HepG2 (cell line): ENCODE results near the gene CRYGS. TPM values are rescaled to one million over a fixed set of nuclear protein-coding genes. Genes with fewer than 3 reads are reported as not detected.

Experiments
- ARNT2 ChIP-seq: sonication (generic); formaldehyde crosslinking; IDR thresholded peaks from 2 replicates; pipeline ENCODE4 v1.8.0; 2022; ENCODE audit warnings: mild to moderate bottlenecking, low read depth, missing genetic modification reagents, moderate library complexity
- CEBPB ChIP-seq: IDR thresholded peaks from 2 replicates; pipeline ENCODE4 v1.6.1; 2011; ENCODE audit warnings: low read depth, low read length, improper control_type of control experiment, borderline replicate concordance
- CEBPG ChIP-seq: IDR thresholded peaks from 2 replicates; pipeline ENCODE4 v1.6.1; 2016
- CHD4 ChIP-seq: fragments of 200-600 bp; sonication (generic); IDR thresholded peaks from 2 replicates; pipeline ENCODE4 v1.7.0; 2017; ENCODE audit warnings: mild to moderate bottlenecking, low read length, borderline replicate concordance
- FOXJ3 ChIP-seq: sonication (generic); formaldehyde crosslinking; IDR thresholded peaks from 2 replicates; pipeline ENCODE4 v1.4.0; 2020; ENCODE audit warnings: missing genetic modification reagents, mild to moderate bottlenecking, borderline replicate concordance
- HNF4A ChIP-seq: sonication (generic); formaldehyde crosslinking; IDR thresholded peaks from 2 replicates; pipeline ENCODE4 v1.4.0; 2020; ENCODE audit warnings: missing genetic modification reagents
- HNRNPH1 ChIP-seq: fragments of 200-400 bp; formaldehyde crosslinking; optimal IDR thresholded peaks from 2 replicates; pipeline ENCODE3; 2017; ENCODE audit warnings: mild to moderate bottlenecking, low read depth, low read length
- NFIB ChIP-seq: sonication (generic); formaldehyde crosslinking; IDR thresholded peaks from 2 replicates; pipeline ENCODE4 v1.9.0; 2021; ENCODE audit warnings: missing genetic modification reagents, mild to moderate bottlenecking, borderline replicate concordance
- NR3C1 ChIP-seq: sonication (generic); formaldehyde crosslinking; IDR thresholded peaks from 2 replicates; pipeline ENCODE4 v1.4.0; 2020; ENCODE audit warnings: missing genetic modification reagents
- SAP130 ChIP-seq: IDR thresholded peaks from 2 replicates; pipeline ENCODE4 v1.6.1; 2016; ENCODE audit warnings: low read depth
- SOX13 ChIP-seq, 3 experiments: fragments of 450-650 bp in 1 of 3; sonication (generic) in 1 of 3; formaldehyde crosslinking in 1 of 3; IDR thresholded peaks in 2 of 3; conservative IDR thresholded peaks in 1 of 3; 2 replicates each; pipeline versions ENCODE4 v1.5.0 to v1.6.1; 2016 to 2020; ENCODE audit warnings: antibody characterized with exemption in 1 of 3, mild to moderate bottlenecking in 1 of 3, missing compliant biosample characterization in 1 of 3, missing genetic modification reagents in 1 of 3, moderate library complexity in 1 of 3
- ZBTB38 ChIP-seq: sonication (generic); formaldehyde crosslinking; IDR thresholded peaks from 2 replicates; pipeline ENCODE4 v1.5.1; 2020; ENCODE audit warnings: mild to moderate bottlenecking, missing genetic modification reagents
- ZFP36 ChIP-seq: fragments of 150-350 bp; IDR thresholded peaks from 2 replicates; pipeline ENCODE4 v1.6.1; 2018; ENCODE audit warnings: borderline replicate concordance, low read length, low read depth; ENCODE audit not compliant: partially characterized antibody
- ZKSCAN1 ChIP-seq: fragments of 150-350 bp; IDR thresholded peaks from 2 replicates; pipeline ENCODE4 v1.6.1; 2014; ENCODE audit warnings: low read length
- ZNF367 ChIP-seq: sonication (generic); formaldehyde crosslinking; IDR thresholded peaks from 2 replicates; pipeline ENCODE4 v1.4.0; 2020; ENCODE audit warnings: missing genetic modification reagents, borderline replicate concordance
- ZNF558 ChIP-seq: sonication (generic); formaldehyde crosslinking; IDR thresholded peaks from 2 replicates; pipeline ENCODE4 v1.9.0; 2022; ENCODE audit warnings: mild to moderate bottlenecking, missing genetic modification reagents, borderline replicate concordance
- ZNF709 ChIP-seq: sonication (generic); formaldehyde crosslinking; IDR thresholded peaks from 2 replicates; pipeline ENCODE4 v1.5.0; 2020; ENCODE audit warnings: mild to moderate bottlenecking, missing genetic modification reagents
- ZNF766 ChIP-seq: sonication (generic); formaldehyde crosslinking; IDR thresholded peaks from 2 replicates; pipeline ENCODE4 v1.5.0; 2020; ENCODE audit warnings: missing genetic modification reagents, borderline replicate concordance
- polyA plus RNA-seq, 8 experiments: library from polyadenylated mRNA; depleted of rRNA in 3 of 8; stranded (reverse) in 7 of 8; unstranded in 1 of 8; fragments of >200 nt; fragmentation: Illumina TruSeq in 4 of 8; extraction: Trizol in 4 of 8; gene quantifications; 2 replicates each; pipeline versions ENCODE4 v1.2.1 to v1.2.3, GENCODE V29; 2011 to 2016; ENCODE audit warnings: low read depth in 4 of 8, missing spikeins in 1 of 8, mixed read lengths in 1 of 8; ENCODE audit not compliant: insufficient read depth in 1 of 8
- total RNA-seq, 5 experiments: library from RNA; depleted of rRNA; stranded (reverse); fragments of >200 nt; fragmentation: Illumina TruSeq; extraction: Trizol; gene quantifications; 2 replicates each; pipeline ENCODE4 v1.2.3, GENCODE V29; 2016; ENCODE audit warnings: low read depth in 1 of 5
- TF ChIP-seq, protein P1 (sequence below): sonication (generic); formaldehyde crosslinking; conservative IDR thresholded peaks from 2 replicates; pipeline ENCODE4 v1.4.0; 2020; ENCODE audit warnings: missing genetic modification reagents
- TF ChIP-seq, protein P2 (sequence below): sonication (generic); formaldehyde crosslinking; IDR thresholded peaks from 2 replicates; pipeline ENCODE4 v1.5.1; 2020; ENCODE audit warnings: missing genetic modification reagents, mild to moderate bottlenecking, borderline replicate concordance
- TF ChIP-seq, protein P3 (sequence below): sonication (generic); formaldehyde crosslinking; IDR thresholded peaks from 2 replicates; pipeline ENCODE4 v1.4.0; 2020; ENCODE audit warnings: missing genetic modification reagents
- TF ChIP-seq, protein P4 (sequence below): sonication (generic); formaldehyde crosslinking; IDR thresholded peaks from 2 replicates; pipeline ENCODE4 v1.5.0; 2020; ENCODE audit warnings: mild to moderate bottlenecking, missing genetic modification reagents

CRYGS gene
- total and polyA plus RNA-seq, 2 of the 13 experiments (the other 11 are each of a cell fraction or from before 2014, with no cell fraction given): 2.1 to 6.7 TPM

DNA sequence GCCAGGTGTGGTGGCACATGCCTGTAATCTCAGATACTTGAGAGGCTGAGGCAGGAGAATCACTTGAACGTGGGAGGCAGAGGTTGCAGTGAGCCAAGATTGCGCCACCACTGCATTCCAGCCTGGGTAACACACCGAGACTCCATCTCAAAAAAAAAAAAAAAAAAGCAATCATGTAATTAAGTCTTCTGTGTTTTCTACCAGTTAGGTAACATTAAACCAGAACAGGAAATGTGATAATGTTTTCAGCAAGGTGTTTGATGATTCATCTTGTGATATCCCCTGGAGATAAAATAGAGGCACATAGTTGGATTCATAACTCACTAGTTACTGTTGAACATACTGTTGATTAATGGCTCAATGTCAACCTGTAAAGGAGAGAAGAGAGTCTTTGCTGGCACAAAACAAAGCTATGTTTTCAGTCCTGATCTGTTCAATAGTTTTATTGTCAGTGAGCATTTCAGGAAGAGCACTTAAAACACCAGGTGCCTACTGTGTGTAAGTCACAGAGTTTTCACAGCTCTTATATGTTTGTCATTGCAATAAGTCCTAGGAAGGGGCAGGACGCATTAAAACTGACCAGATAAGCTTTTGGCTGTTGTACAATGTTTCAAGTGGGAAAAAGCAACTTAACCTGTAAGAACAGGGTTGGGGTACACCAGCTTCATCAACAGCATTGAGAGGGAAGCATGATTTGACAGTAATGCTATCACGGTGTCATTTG is 45.8 kb upstream of the CRYGS start (continued):
- TF ChIP-seq FOXJ3 (CRISPR knock-in tag) (peak; percentile 31; the same call in 1 of the 2 replicates), SOX13 (IDR thresholded peaks at IDR 0.05) (no peak), SOX13 (CRISPR knock-in tag; conservative IDR thresholded peaks at IDR 0.05 in 1 of 2, IDR thresholded peaks at IDR 0.05 in 1 of 2) (peak in 1 of 2 experiments; percentile 22; a peak in 1 of 4 replicates), ARNT2 (CRISPR knock-in tag) (no peak), SAP130 (CRISPR knock-in tag) (peak; percentile 49), CHD4 (peak; percentile 93; the same call in 1 of the 2 replicates), NFIB (CRISPR knock-in tag) (no peak), CEBPG (CRISPR knock-in tag) (peak; percentile 89), ZNF367 (CRISPR knock-in tag) (no peak), ZBTB38 (CRISPR knock-in tag) (0 out of 2 replicates have a peak, but pooled peaks have one; percentile 38), NR3C1 (CRISPR knock-in tag) (no peak), CEBPB (peak; percentile 73; the same call in 1 of the 2 replicates), ZNF766 (CRISPR knock-in tag) (no peak), ZNF558 (CRISPR knock-in tag) (no peak), ZNF709 (CRISPR knock-in tag) (no peak), HNF4A (CRISPR knock-in tag) (peak; percentile 17; the same call in 1 of the 2 replicates), ZFP36 (no peak), HNRNPH1 (no peak), ZKSCAN1 (peak; percentile 75; the same call in 1 of the 2 replicates)
- TF ChIP-seq, protein P1, sequence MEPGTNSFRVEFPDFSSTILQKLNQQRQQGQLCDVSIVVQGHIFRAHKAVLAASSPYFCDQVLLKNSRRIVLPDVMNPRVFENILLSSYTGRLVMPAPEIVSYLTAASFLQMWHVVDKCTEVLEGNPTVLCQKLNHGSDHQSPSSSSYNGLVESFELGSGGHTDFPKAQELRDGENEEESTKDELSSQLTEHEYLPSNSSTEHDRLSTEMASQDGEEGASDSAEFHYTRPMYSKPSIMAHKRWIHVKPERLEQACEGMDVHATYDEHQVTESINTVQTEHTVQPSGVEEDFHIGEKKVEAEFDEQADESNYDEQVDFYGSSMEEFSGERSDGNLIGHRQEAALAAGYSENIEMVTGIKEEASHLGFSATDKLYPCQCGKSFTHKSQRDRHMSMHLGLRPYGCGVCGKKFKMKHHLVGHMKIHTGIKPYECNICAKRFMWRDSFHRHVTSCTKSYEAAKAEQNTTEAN (CRISPR knock-in tag): 0 out of 2 replicates have a peak, but pooled peaks have one; percentile 51
- TF ChIP-seq, protein P2, sequence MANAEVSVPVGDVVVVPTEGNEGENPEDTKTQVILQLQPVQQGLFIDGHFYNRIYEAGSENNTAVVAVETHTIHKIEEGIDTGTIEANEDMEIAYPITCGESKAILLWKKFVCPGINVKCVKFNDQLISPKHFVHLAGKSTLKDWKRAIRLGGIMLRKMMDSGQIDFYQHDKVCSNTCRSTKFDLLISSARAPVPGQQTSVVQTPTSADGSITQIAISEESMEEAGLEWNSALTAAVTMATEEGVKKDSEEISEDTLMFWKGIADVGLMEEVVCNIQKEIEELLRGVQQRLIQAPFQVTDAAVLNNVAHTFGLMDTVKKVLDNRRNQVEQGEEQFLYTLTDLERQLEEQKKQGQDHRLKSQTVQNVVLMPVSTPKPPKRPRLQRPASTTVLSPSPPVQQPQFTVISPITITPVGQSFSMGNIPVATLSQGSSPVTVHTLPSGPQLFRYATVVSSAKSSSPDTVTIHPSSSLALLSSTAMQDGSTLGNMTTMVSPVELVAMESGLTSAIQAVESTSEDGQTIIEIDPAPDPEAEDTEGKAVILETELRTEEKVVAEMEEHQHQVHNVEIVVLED (CRISPR knock-in tag): no peak
- TF ChIP-seq, protein P3, sequence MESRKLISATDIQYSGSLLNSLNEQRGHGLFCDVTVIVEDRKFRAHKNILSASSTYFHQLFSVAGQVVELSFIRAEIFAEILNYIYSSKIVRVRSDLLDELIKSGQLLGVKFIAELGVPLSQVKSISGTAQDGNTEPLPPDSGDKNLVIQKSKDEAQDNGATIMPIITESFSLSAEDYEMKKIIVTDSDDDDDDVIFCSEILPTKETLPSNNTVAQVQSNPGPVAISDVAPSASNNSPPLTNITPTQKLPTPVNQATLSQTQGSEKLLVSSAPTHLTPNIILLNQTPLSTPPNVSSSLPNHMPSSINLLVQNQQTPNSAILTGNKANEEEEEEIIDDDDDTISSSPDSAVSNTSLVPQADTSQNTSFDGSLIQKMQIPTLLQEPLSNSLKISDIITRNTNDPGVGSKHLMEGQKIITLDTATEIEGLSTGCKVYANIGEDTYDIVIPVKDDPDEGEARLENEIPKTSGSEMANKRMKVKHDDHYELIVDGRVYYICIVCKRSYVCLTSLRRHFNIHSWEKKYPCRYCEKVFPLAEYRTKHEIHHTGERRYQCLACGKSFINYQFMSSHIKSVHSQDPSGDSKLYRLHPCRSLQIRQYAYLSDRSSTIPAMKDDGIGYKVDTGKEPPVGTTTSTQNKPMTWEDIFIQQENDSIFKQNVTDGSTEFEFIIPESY (CRISPR knock-in tag): peak; percentile 56; the same call in 1 of the 2 replicates
- TF ChIP-seq, protein P4, sequence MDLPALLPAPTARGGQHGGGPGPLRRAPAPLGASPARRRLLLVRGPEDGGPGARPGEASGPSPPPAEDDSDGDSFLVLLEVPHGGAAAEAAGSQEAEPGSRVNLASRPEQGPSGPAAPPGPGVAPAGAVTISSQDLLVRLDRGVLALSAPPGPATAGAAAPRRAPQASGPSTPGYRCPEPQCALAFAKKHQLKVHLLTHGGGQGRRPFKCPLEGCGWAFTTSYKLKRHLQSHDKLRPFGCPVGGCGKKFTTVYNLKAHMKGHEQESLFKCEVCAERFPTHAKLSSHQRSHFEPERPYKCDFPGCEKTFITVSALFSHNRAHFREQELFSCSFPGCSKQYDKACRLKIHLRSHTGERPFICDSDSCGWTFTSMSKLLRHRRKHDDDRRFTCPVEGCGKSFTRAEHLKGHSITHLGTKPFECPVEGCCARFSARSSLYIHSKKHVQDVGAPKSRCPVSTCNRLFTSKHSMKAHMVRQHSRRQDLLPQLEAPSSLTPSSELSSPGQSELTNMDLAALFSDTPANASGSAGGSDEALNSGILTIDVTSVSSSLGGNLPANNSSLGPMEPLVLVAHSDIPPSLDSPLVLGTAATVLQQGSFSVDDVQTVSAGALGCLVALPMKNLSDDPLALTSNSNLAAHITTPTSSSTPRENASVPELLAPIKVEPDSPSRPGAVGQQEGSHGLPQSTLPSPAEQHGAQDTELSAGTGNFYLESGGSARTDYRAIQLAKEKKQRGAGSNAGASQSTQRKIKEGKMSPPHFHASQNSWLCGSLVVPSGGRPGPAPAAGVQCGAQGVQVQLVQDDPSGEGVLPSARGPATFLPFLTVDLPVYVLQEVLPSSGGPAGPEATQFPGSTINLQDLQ (CRISPR knock-in tag): no peak
